ENCODE results near the gene PARN. TPM values are rescaled to one million over a fixed set of nuclear protein-coding genes. Genes with fewer than 3 reads are reported as not detected.
A peak's percentile ranks its signal among the peaks of the same experiment; 100 is the strongest.

The PARN gene
- total and polyA plus RNA-seq, 2 of the 8 experiments (the other 6 are each of a cell fraction or from before 2014, with no cell fraction given) = 24.5 to 44.6 TPM

DNA sequence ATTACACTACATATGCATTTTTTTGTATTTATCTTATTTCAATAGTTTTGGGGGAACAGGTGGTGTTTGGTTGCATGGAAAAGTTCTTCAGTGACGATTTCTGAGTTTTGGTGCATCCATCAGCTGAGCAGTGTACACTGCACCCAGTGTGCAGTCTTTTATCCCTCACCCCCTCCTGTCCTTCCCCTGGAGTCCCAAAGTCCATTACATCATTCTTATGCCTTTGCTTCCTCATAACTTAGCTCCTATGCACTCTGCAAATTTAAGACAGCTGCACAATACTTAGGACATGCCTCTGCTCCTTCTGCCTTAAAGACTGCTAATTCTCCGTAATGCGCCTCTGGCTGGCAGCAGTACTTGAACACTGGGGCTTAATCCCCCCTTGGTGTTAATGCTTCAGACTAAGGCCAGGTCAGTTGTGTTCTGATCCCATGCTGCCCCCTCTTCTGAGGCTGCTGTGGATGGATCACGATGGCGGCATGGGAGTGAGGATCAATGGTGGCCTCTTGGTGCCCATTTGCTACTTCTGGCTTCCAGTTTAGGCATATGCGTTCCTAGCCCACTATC is 146.2 kb downstream of the PARN start:
- Histone ChIP-seq H3K9ac (replicated peaks in 1 of 4; ENCODE audit: extremely low read depth in 1 of 4, low read depth in 3 of 4, low read length in 3 of 4) (no peak overlapping the region; a peak in 1 of 7 replicates), H4K91ac (replicated peaks; ENCODE audit: insufficient read length, low read length) (no peak overlapping the region), H4K5ac (ENCODE audit: insufficient read length, low read depth, low read length) (no peak overlapping the region), H2BK5ac (ENCODE audit: low read depth, low read length) (no peak overlapping the region), H2BK12ac (ENCODE audit: low read depth, low read length) (no peak overlapping the region), H3K18ac (ENCODE audit: extremely low read depth, low read length) (no peak overlapping the region), H3K79me1 (ENCODE audit: low read depth, low read length) (no peaks in the 10 kb centered on the region), H3K4ac (replicated peaks; ENCODE audit: insufficient read length, low read depth, low read length) (no peak overlapping the region), H2AFZ (ENCODE audit: low read length) (no peak overlapping the region), H2BK15ac (ENCODE audit: low read length) (no peak overlapping the region), H3K27ac (ENCODE audit: low read depth, low read length) (no peak overlapping the region), H3K23me2 (ENCODE audit: low read depth, low read length) (no peaks in the 10 kb centered on the region), H3K14ac (ENCODE audit: insufficient read length) (no peak overlapping the region), H3K4me1 (replicated peaks in 1 of 4; ENCODE audit: control insufficient read depth in 3 of 4, insufficient read depth in 4 of 4, low read length in 3 of 4) (peaks cover 1 to 12% (median 10%) of the 10 kb centered on the region in 4 experiments; a peak in 6 of 7 replicates), H3K4me3 (ENCODE audit: extremely low read depth in 1 of 4, insufficient read depth in 2 of 4, low read depth in 3 of 4, low read length in 4 of 4) (no peak overlapping the region), H3K4me2 (ENCODE audit: insufficient read depth in 1 of 2, low read depth in 2 of 2, low read length in 2 of 2) (no peak overlapping the region), H2BK20ac (ENCODE audit: low read length) (no peak overlapping the region), H3K9me3 (ENCODE audit: insufficient read depth in 2 of 2, low read depth in 1 of 2, low read length in 1 of 2) (0 out of 4 replicates have a peak, but pooled peaks cover 0 to under 1% of the 10 kb centered on the region in 2 experiments), H3K79me2 (ENCODE audit: control insufficient read depth in 1 of 2, insufficient read depth in 2 of 2, low read length in 2 of 2) (no peaks in the 10 kb centered on the region), H2BK120ac (replicated peaks; ENCODE audit: low read depth, low read length) (no peak overlapping the region), H4K20me1 (replicated peaks in 1 of 2; ENCODE audit: control insufficient read depth in 1 of 2, insufficient read depth in 2 of 2, low read length in 2 of 2) (no peaks in the 10 kb centered on the region), H3K27me3 (replicated peaks in 1 of 4; ENCODE audit: control insufficient read depth in 3 of 4, extremely low read depth in 1 of 4, insufficient read depth in 3 of 4, low read length in 3 of 4) (no peaks in the 10 kb centered on the region), H4K8ac (ENCODE audit: extremely low read depth, insufficient read depth, low read length) (no peak overlapping the region), H2AK5ac (ENCODE audit: low read depth, low read length) (peak overlapping the region; percentile 57; the same call in 1 of the 2 replicates), H3K56ac (replicated peaks; ENCODE audit: insufficient read length, low read depth, low read length) (no peak overlapping the region), H3K36me3 (ENCODE audit: control insufficient read depth in 2 of 4, insufficient read depth in 4 of 4, low read length in 3 of 4) (peaks cover 0 to 20% (median 11%) of the 10 kb centered on the region in 4 experiments; a peak in 3 of 8 replicates), H3K23ac (ENCODE audit: insufficient read length) (no peak overlapping the region)
- WGBS, 2 experiments (ENCODE audit: extremely low coverage in 1 of 2, insufficient coverage in 1 of 2, insufficient read length in 1 of 2, insufficient replicate concordance in 2 of 2, low coverage in 1 of 2, low lambda C conversion rate in 2 of 2, missing lambda C conversion rate in 1 of 2) = 91% methylated on average over 6 of the region's 6 CpGs; no CpG with 5 or more reads in 1 of the 2 experiments
- TF ChIP-seq CHD1 (IDR thresholded peaks at IDR 0.05; ENCODE audit: low read depth, low read length) (no peak), CEBPB (IDR thresholded peaks at IDR 0.05; ENCODE audit: low read depth, low read length) (no peak), CBX5 (IDR thresholded peaks at IDR 0.05; ENCODE audit: low read depth, low read length) (no peak), TAF1 (IDR thresholded peaks at IDR 0.05; ENCODE audit: low read depth, low read length) (no peak), HDAC2 (IDR thresholded peaks at IDR 0.05; ENCODE audit: borderline replicate concordance in 1 of 2, low read depth in 2 of 2, low read length in 2 of 2) (no peak), SP2 (IDR thresholded peaks at IDR 0.05; ENCODE audit: low read length) (no peak), RFX5 (IDR thresholded peaks at IDR 0.05; ENCODE audit: borderline replicate concordance, low read depth, low read length) (no peak)
- TF ChIP-seq, protein P1, sequence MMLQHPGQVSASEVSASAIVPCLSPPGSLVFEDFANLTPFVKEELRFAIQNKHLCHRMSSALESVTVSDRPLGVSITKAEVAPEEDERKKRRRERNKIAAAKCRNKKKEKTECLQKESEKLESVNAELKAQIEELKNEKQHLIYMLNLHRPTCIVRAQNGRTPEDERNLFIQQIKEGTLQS (IDR thresholded peaks at IDR 0.05; ENCODE audit: insufficient read depth, low read depth, low read length) = no peak
- ChIA-PET CTCF (ENCODE audit: partially characterized antibody) (no interaction called here), POLR2A (ENCODE audit: partially characterized antibody) (interaction anchor here (0.6 kb wide), 2 partner anchors 11 to 180 kb away, joined by 3 read pairs; no protein-coding TSS in a partner anchor)
- DNase-seq (ENCODE audit: low read depth in 1 of 2, low spot score in 2 of 2) (no peak), FAIRE-seq (no peak)
